ENCODE results near the gene SGMS1.
A peak's percentile ranks its signal among the peaks of the same experiment; 100 is the strongest.
"Not testable (repeated sequence)": the region's sequence is repeated elsewhere in the genome, so short reads cannot be mapped to it uniquely, and the experiment has no call there.

The SGMS1 gene

DNA sequence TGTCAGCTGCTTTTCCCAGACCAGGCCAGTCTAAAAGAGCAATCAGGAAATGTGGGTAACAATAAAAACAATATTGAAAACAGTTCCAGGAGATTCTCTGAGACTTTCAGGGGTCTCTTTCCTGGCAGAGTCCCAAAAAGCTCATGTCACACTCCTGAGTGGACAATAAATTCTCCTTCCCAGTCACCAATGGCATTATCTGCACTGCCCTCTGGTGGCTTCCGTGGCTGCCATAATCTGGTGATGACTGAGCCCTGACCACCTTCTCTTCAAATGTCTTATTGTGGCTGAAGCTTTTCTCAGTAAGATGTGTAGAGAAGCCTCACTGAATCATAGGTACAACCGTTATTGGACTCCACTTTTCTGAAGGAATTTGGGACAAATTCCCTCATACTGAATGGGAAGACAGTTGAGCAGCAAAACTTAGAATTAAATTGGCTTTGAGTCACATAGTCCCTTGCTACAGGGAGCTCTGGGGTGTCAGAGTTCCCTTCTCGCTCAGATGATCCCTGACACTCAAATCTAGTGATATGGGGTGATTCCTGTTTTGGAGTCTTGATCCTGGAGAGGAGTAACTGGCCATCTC is 348.0 kb downstream of the SGMS1 start:
- TF ChIP-seq, protein P1, sequence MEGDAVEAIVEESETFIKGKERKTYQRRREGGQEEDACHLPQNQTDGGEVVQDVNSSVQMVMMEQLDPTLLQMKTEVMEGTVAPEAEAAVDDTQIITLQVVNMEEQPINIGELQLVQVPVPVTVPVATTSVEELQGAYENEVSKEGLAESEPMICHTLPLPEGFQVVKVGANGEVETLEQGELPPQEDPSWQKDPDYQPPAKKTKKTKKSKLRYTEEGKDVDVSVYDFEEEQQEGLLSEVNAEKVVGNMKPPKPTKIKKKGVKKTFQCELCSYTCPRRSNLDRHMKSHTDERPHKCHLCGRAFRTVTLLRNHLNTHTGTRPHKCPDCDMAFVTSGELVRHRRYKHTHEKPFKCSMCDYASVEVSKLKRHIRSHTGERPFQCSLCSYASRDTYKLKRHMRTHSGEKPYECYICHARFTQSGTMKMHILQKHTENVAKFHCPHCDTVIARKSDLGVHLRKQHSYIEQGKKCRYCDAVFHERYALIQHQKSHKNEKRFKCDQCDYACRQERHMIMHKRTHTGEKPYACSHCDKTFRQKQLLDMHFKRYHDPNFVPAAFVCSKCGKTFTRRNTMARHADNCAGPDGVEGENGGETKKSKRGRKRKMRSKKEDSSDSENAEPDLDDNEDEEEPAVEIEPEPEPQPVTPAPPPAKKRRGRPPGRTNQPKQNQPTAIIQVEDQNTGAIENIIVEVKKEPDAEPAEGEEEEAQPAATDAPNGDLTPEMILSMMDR (conservative IDR thresholded peaks at IDR 0.05), result peak; percentile 76
- H3K27ac ChIP-seq, result no peak overlapping the region

- TF ChIP-seq, protein P1 (conservative IDR thresholded peaks at IDR 0.05), result no peak
- no peak overlapping the region for H3K27ac ChIP-seq
Measured at GRCh38 chr10:50272531-50272930, 351.2 kb downstream of the SGMS1 start.

GRCh38 chr10:50271564-50272250 is 352.0 kb downstream of the SGMS1 start:
- TF ChIP-seq, protein P1 (conservative IDR thresholded peaks at IDR 0.05), result no peak; the same call in 1 of the 2 replicates
- H3K27ac ChIP-seq, result no peak overlapping the region

GRCh38 chr10:50267877-50268276 is 355.9 kb downstream of the SGMS1 start:
- H3K27ac ChIP-seq, result not testable (repeated sequence)

DNA sequence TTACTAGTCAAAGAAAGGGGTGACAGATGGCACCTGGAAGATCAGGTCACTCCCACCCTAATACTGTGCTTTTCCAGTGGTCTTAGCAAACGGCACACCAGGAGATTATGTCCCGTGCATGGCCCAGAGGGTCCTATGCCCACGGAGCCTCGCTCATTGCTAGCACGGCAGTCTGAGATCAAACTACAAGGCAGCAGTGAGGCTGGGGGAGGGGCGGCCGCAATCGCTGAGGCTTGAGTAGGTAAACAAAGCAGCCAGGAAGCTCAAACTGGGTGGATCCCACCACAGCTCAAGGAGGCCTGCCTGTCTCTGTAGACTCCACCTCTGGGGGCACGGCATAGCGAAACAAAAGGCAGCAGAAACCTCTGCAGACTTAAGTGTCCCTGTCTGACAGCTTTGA is 361.1 kb downstream of the SGMS1 start:
- not testable (repeated sequence) for H3K27ac ChIP-seq

DNA sequence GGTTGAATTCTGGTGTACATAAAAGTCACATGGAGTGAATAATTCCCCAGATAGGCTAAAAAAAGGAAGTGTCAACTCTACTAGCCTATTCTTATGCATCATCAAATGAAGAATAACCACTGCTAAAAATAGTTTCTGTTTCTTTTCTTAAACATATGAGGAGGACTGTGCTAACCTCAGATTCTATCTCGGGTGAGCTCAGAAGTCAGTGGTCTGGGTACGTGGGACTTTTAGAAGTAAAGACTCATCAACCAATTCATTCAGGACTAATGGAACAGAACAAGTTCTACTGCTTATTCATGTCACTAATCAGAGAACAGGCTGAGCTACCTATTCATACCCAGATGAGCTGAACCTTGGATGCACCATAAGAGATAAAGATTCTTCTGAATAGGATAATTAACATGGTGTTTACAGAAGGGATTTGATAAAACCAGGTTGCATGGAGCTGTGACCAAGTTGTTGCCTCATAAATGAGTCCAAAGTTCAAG is 362.9 kb downstream of the SGMS1 start:
- no peak overlapping the region for H3K27ac ChIP-seq
- TF ChIP-seq, protein P1 (conservative IDR thresholded peaks at IDR 0.05), result no peak
